Activated CD8-positive, alpha-beta memory T cell treated with anti-CD3 and anti-CD28 coated beads, Interleukin-2, amount 10 ng/mL, durations not matched to agents 7 days and 5 days (primary cell): ENCODE results near the gene PML. TPM values are rescaled to one million over a fixed set of nuclear protein-coding genes. Genes with fewer than 3 reads are reported as not detected.
"Not testable (repeated sequence)": the region's sequence is repeated elsewhere in the genome, so short reads cannot be mapped to it uniquely, and the experiment has no call there.

ENCODE experiments used
- ATAC-seq: fragments of 150-1000 bp; cut with Tn5 transposase; one replicate; pipeline ENCODE4 v1.10.0; 2021; ENCODE audit warnings: moderate library complexity
- CTCF ChIA-PET: fragments of 350-600 bp; sonication (Branson Sonifier 250); formaldehyde crosslinking; loops from one replicate; lab custom pipeline; 2021; ENCODE audit warnings: antibody characterized with exemption; lab: Charles Lee
- DNase-seq: peaks from one replicate; pipeline ENCODE4 v3.0.0-alpha.2; 2020
- H3K27ac Mint-ChIP-seq: one replicate; pipeline ENCODE4 v1.8.0; 2021; ENCODE audit warnings: mild to moderate bottlenecking, mixed read lengths
- H3K27me3 Mint-ChIP-seq: one replicate; pipeline ENCODE4 v1.8.0; 2021; ENCODE audit warnings: mixed read lengths
- H3K36me3 Mint-ChIP-seq: one replicate; pipeline ENCODE4 v1.8.0; 2021; ENCODE audit warnings: mild to moderate bottlenecking, mixed read lengths
- H3K4me1 Mint-ChIP-seq: one replicate; pipeline ENCODE4 v1.8.0; 2021; ENCODE audit warnings: mixed read lengths
- H3K4me3 Mint-ChIP-seq: one replicate; pipeline ENCODE4 v1.8.0; 2021; ENCODE audit warnings: mild to moderate bottlenecking, moderate library complexity, mixed read lengths
- H3K9me3 Mint-ChIP-seq: one replicate; pipeline ENCODE4 v1.8.0; 2022; ENCODE audit warnings: low read depth, mixed read lengths
- total RNA-seq, 2 experiments: library from RNA; stranded (reverse); gene quantifications; one replicate each; pipeline ENCODE4 v1.2.3, GENCODE V29; 2021

PML gene
- total RNA-seq, 2 experiments from 2014 or later: 104 to 152 TPM

GRCh38 chr15:74056330-74056729 is 61.8 kb downstream of the PML start:
- H3K36me3 Mint-ChIP-seq, ATAC-seq, H3K27ac Mint-ChIP-seq, DNase-seq, H3K4me3 Mint-ChIP-seq, H3K9me3 Mint-ChIP-seq, H3K27me3 Mint-ChIP-seq: not testable (repeated sequence)
- CTCF ChIA-PET: interaction anchor here (0.6 to 14.2 kb wide), 3 partner anchors 9 to 912 kb away, joined by 3 to 174 read pairs (median 4); no protein-coding TSS in a partner anchor
- peaks cover 27% of the 10 kb centered on the region for H3K4me1 Mint-ChIP-seq

GRCh38 chr15:74059050-74059833 is 64.7 kb downstream of the PML start:
- CTCF ChIA-PET: interaction anchor here (0.9 to 1.6 kb wide), 4 partner anchors 10 to 108 kb away, joined by 3 to 4 read pairs (median 4); no protein-coding TSS in a partner anchor
- not testable (repeated sequence) for H3K27ac Mint-ChIP-seq, ATAC-seq, H3K9me3 Mint-ChIP-seq, H3K27me3 Mint-ChIP-seq, H3K4me3 Mint-ChIP-seq, DNase-seq, H3K36me3 Mint-ChIP-seq
- H3K4me1 Mint-ChIP-seq: peaks cover 19% of the 10 kb centered on the region

GRCh38 chr15:74060251-74060650 is 65.7 kb downstream of the PML start:
- H3K9me3 Mint-ChIP-seq: no peaks in the 10 kb centered on the region
- H3K4me3 Mint-ChIP-seq: no peak overlapping the region
- no peak for ATAC-seq
- no peak for DNase-seq
- CTCF ChIA-PET: no interaction called here
- no peaks in the 10 kb centered on the region for H3K36me3 Mint-ChIP-seq
- peaks cover 6% of the 10 kb centered on the region for H3K27me3 Mint-ChIP-seq
- H3K4me1 Mint-ChIP-seq: peaks cover 16% of the 10 kb centered on the region
- no peak overlapping the region for H3K27ac Mint-ChIP-seq

DNA sequence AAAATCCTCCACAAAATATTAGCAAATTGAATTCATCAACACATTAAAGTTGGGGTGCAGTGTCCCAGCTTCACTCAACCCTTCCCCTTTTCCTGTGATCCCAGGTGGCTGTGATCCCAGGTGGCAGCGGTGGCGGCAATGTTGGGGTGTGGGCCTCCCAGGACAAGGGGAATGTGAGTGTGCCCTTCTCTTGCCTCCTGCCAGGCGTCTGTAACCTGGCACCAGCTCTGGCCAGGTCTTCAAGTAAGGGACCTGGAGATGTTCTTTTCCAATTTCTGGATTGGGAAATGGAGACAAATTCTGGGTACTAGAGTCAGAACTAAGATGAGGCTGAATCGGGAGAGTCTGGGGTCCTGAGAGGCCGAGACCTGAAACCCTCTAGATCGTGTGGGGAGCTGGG is 67.7 kb downstream of the PML start:
- Mint-ChIP-seq H3K4me1 (peaks cover 16% of the 10 kb centered on the region), H3K4me3 (no peak overlapping the region), H3K36me3 (no peaks in the 10 kb centered on the region), H3K9me3 (no peaks in the 10 kb centered on the region), H3K27me3 (peaks cover 6% of the 10 kb centered on the region), H3K27ac (no peak overlapping the region)
- DNase-seq (no peak), ATAC-seq (no peak)
- CTCF ChIA-PET: interaction anchor here (1.6 kb wide), 1 partner anchor 9 kb away, joined by 7 read pairs; no protein-coding TSS in a partner anchor

GRCh38 chr15:74062671-74063070 is 68.2 kb downstream of the PML start:
- DNase-seq: no peak
- no peak overlapping the region for H3K27ac Mint-ChIP-seq
- peaks cover 16% of the 10 kb centered on the region for H3K4me1 Mint-ChIP-seq
- H3K4me3 Mint-ChIP-seq: no peak overlapping the region
- CTCF ChIA-PET: interaction anchor here (1.6 kb wide), 1 partner anchor 9 kb away, joined by 7 read pairs; no protein-coding TSS in a partner anchor
- peaks cover 6% of the 10 kb centered on the region for H3K27me3 Mint-ChIP-seq
- no peaks in the 10 kb centered on the region for H3K36me3 Mint-ChIP-seq
- H3K9me3 Mint-ChIP-seq: no peaks in the 10 kb centered on the region
- ATAC-seq: no peak

DNA sequence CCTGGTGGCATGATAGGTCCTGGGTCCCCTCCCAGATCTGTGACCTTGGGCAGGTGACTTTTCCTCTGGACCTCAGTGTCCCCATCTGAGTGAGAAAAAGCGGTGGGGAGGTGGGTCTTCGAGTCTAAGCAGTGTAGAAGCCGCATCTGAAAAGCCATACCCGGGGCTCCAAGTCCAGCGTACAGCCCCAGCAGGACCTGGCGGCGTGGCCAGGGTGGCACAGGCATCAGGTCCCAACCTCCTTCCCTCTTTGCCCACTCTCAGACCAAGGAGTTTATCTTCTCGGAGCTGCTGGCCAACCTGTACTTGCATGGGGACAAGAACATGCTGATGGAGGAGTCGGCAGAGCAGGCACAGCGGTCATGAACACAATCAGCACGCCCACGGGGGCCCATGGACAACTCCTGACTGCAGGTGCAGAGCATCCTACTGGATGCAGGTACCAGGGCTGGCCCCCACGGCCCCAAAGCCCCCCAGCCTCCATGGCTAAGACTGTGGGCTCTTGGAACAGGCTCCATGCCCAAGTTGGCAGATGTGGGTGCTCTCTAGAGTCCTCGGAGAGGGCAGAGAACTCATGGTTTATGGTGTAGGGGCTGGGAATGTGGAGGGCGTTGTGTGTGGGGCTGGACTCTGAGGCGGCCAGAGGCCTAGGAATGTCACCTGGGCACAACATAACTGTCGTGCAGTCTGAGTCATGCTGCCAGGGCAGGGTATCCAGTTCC is 69.1 kb downstream of the PML start:
- CTCF ChIA-PET, ATAC-seq, DNase-seq, H3K4me3 Mint-ChIP-seq, H3K27ac Mint-ChIP-seq, H3K36me3 Mint-ChIP-seq, H3K9me3 Mint-ChIP-seq, H3K27me3 Mint-ChIP-seq: not testable (repeated sequence)
- peaks cover 16% of the 10 kb centered on the region for H3K4me1 Mint-ChIP-seq

- CTCF ChIA-PET: interaction anchor here (1.0 to 1.2 kb wide), 2 partner anchors 529 to 1236 kb away, joined by 3 to 4 read pairs; no protein-coding TSS in a partner anchor
- not testable (repeated sequence) for H3K36me3 Mint-ChIP-seq
These were observed 69.7 kb downstream of the PML start for GRCh38 chr15:74064183-74064582.

GRCh38 chr15:74064822-74065221 is 70.3 kb downstream of the PML start:
- CTCF ChIA-PET: interaction anchor here (1.0 to 1.2 kb wide), 3 partner anchors 529 to 1235 kb away, joined by 3 to 4 read pairs (median 3); no protein-coding TSS in a partner anchor

More at GRCh38 chr15:74064183-74064582, 69.7 kb downstream of the PML start:
- not testable (repeated sequence) for H3K9me3 Mint-ChIP-seq, H3K4me3 Mint-ChIP-seq, DNase-seq, H3K27me3 Mint-ChIP-seq, H3K27ac Mint-ChIP-seq, ATAC-seq
- peaks cover 16% of the 10 kb centered on the region for H3K4me1 Mint-ChIP-seq

GRCh38 chr15:74065684-74066411 is 71.3 kb downstream of the PML start:
- CTCF ChIA-PET: not testable (repeated sequence)

More at GRCh38 chr15:74064822-74065221, 70.3 kb downstream of the PML start:
- not testable (repeated sequence) for DNase-seq, H3K27me3 Mint-ChIP-seq, ATAC-seq, H3K9me3 Mint-ChIP-seq, H3K27ac Mint-ChIP-seq, H3K4me3 Mint-ChIP-seq, H3K36me3 Mint-ChIP-seq
- peaks cover 11% of the 10 kb centered on the region for H3K4me1 Mint-ChIP-seq

DNA sequence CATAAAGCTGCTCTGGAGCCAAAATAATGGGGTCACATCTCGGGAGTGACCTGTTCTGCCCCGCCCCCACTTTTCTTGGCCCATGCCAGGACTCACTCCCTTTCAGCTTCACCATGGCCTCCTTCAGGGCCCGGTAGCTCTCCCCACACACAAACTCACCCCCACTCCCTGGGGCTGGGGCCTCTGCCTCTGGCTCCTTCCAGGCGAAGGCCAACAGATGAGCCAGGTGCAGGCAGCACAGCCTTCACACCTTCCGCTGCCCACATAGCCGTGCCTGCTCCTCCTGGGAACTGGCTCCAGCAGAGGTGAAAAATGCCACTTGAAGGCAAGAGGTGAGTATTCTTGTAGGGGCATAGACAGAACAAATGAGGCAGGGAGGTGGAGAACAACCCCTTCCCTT is 77.1 kb downstream of the PML start:
- H3K4me3 Mint-ChIP-seq, H3K4me1 Mint-ChIP-seq, H3K9me3 Mint-ChIP-seq, H3K27ac Mint-ChIP-seq, H3K27me3 Mint-ChIP-seq, CTCF ChIA-PET, ATAC-seq, H3K36me3 Mint-ChIP-seq: not testable (repeated sequence)
- DNase-seq: peak; percentile 42

More at GRCh38 chr15:74065684-74066411, 71.3 kb downstream of the PML start:
- H3K9me3 Mint-ChIP-seq, H3K27me3 Mint-ChIP-seq, H3K4me1 Mint-ChIP-seq, H3K27ac Mint-ChIP-seq, H3K4me3 Mint-ChIP-seq, H3K36me3 Mint-ChIP-seq: not testable (repeated sequence)
- ATAC-seq: peak; percentile 97
- DNase-seq: peak; percentile 65

GRCh38 chr15:74072132-74072531 is 77.6 kb downstream of the PML start:
- ATAC-seq, CTCF ChIA-PET, H3K4me3 Mint-ChIP-seq, H3K27ac Mint-ChIP-seq, H3K4me1 Mint-ChIP-seq, H3K36me3 Mint-ChIP-seq, H3K27me3 Mint-ChIP-seq, H3K9me3 Mint-ChIP-seq: not testable (repeated sequence)
- peak; percentile 38 for DNase-seq

DNA sequence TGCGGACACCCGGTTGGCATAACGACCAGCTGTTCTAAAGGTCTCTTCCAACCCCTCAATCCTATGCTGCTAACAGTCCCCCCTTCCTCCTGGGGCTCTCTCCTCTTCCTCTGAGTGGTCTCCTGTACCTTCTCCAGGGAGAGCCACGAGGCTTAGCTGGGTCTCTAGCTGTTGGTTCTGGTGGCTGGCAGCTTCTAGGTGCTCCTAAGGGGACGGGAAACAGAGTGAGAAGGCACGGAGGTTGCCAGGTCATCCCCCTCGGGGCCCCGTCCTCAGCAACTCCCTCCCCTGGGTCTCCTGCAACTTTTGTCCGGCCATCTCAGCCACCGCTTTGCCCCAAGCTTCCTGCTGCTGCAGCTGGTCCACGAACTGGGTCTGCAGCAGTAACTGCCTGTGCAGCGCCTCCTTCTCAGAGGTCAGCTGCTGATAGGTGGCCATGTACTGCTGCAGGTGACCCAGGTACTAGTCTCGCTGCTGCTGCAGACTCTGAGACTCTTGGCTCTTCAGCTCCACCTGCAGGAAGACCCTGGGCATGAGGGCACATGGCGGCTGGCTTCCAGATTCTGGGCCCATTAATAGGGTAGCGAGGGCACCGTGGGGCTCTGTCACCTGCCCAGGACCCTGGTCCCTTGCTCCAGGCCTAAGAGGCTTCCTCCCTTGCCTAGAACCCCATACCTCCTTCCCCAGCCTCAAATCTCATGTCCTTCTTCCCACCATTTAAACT is 78.3 kb downstream of the PML start:
- ATAC-seq, H3K9me3 Mint-ChIP-seq, CTCF ChIA-PET, H3K27ac Mint-ChIP-seq, H3K36me3 Mint-ChIP-seq, H3K4me1 Mint-ChIP-seq, H3K4me3 Mint-ChIP-seq, H3K27me3 Mint-ChIP-seq: not testable (repeated sequence)
- peak; percentile 62 for DNase-seq
